BE2C (cell line): ENCODE data around the gene ROBO3.

Experiments
- DNase-seq: peaks from one replicate; pipeline ENCODE4 v3.0.0-alpha.2; 2020
- H3K27me3 ChIP-seq: fragments of 250-450 bp; sonication (Bioruptor Pico); 2 replicates; pipeline ENCODE4 v1.5.1; 2020; ENCODE audit warnings: mild to moderate bottlenecking
- H3K36me3 ChIP-seq: fragments of 250-450 bp; sonication (Bioruptor Pico); 2 replicates; pipeline ENCODE4 v1.5.1; 2020; ENCODE audit warnings: mild to moderate bottlenecking
- H3K4me1 ChIP-seq: fragments of 250-450 bp; sonication (Bioruptor Pico); 2 replicates; pipeline ENCODE4 v1.5.1; 2020
- H3K4me3 ChIP-seq: 2 replicates; pipeline ENCODE4 v1.5.1; 2011; ENCODE audit warnings: low read depth, low read length
- H3K9me3 ChIP-seq: fragments of 250-450 bp; sonication (Bioruptor Pico); 2 replicates; pipeline ENCODE4 v1.5.1; 2020
- TF ChIP-seq, protein P1 (sequence below): IDR thresholded peaks from 2 replicates; pipeline ENCODE4 v1.5.1; 2012; ENCODE audit warnings: mild to moderate bottlenecking, low read depth, low read length

The ROBO3 gene

GRCh38 chr11:124846070-124846673 lies 19.1 kb upstream of the ROBO3 start:
- TF ChIP-seq, protein P1, sequence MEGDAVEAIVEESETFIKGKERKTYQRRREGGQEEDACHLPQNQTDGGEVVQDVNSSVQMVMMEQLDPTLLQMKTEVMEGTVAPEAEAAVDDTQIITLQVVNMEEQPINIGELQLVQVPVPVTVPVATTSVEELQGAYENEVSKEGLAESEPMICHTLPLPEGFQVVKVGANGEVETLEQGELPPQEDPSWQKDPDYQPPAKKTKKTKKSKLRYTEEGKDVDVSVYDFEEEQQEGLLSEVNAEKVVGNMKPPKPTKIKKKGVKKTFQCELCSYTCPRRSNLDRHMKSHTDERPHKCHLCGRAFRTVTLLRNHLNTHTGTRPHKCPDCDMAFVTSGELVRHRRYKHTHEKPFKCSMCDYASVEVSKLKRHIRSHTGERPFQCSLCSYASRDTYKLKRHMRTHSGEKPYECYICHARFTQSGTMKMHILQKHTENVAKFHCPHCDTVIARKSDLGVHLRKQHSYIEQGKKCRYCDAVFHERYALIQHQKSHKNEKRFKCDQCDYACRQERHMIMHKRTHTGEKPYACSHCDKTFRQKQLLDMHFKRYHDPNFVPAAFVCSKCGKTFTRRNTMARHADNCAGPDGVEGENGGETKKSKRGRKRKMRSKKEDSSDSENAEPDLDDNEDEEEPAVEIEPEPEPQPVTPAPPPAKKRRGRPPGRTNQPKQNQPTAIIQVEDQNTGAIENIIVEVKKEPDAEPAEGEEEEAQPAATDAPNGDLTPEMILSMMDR, result no peak

DNA sequence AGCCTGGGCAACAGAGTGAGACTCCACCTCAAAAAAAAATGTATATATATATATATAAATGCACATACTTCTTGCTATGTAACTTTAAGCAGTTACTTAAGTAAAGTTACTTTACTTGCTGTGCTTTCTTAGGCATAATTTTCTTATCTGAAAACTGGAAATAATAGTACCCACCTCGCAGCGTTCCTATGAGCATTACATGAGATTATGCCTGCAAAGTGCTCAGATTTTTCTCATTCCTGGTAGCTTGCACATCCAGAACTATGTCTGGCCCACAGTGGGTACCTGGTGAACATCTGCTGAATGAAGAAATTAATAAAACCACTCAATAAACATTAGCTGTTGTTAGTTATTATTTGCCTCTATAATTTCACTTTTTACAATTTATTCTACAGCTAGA lies 6.1 kb upstream of the ROBO3 start:
- Histone ChIP-seq H3K9me3 (no peaks in the 10 kb centered on the region), H3K4me1 (no peaks in the 10 kb centered on the region), H3K36me3 (no peaks in the 10 kb centered on the region), H3K4me3 (no peak overlapping the region), H3K27me3 (peaks cover 26% of the 10 kb centered on the region)
- no peak for DNase-seq
- TF ChIP-seq, protein P1, result no peak

More at GRCh38 chr11:124846070-124846673, 19.1 kb upstream of the ROBO3 start:
- H3K36me3 ChIP-seq, result no peaks in the 10 kb centered on the region
- peaks cover 98% of the 10 kb centered on the region for H3K27me3 ChIP-seq
- no peak overlapping the region for H3K4me3 ChIP-seq
- no peaks in the 10 kb centered on the region for H3K9me3 ChIP-seq
- no peaks in the 10 kb centered on the region for H3K4me1 ChIP-seq
- DNase-seq, result no peak

DNA sequence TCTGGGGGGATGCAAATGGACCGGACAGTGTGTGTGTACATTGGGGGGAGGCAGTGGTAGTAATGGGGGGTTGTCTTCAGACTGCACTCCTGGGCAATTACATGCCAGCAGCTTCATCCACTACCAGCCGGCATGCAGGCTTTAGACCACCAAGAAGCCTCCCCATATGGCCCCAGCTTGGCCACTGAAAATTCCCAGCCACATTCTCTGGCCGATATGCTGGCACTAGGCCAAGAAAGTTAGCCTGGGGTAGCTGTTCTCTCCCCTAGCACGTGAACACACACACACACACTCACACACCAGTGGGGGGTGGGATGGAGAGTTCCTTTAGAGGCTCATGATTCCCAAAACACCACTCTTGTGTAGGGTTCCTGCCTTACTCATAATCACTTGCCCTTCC lies 3.6 kb upstream of the ROBO3 start:
- Histone ChIP-seq H3K27me3 (peaks cover 51% of the 10 kb centered on the region), H3K4me3 (no peak overlapping the region), H3K4me1 (no peaks in the 10 kb centered on the region), H3K9me3 (no peaks in the 10 kb centered on the region), H3K36me3 (no peaks in the 10 kb centered on the region)
- TF ChIP-seq, protein P1, result no peak
- no peak for DNase-seq

- TF ChIP-seq, protein P1, result no peak
- H3K4me3 ChIP-seq, result peak overlapping the region; percentile 15
- no peaks in the 10 kb centered on the region for H3K4me1 ChIP-seq
- H3K36me3 ChIP-seq, result no peaks in the 10 kb centered on the region
- H3K9me3 ChIP-seq, result no peaks in the 10 kb centered on the region
- DNase-seq, result no peak
- peaks cover 65% of the 10 kb centered on the region for H3K27me3 ChIP-seq
These were observed 2.0 kb upstream of the ROBO3 start for GRCh38 chr11:124863137-124863825.

GRCh38 chr11:124863826-124864165 lies 1.4 kb upstream of the ROBO3 start:
- no peak overlapping the region for H3K4me3 ChIP-seq
- H3K9me3 ChIP-seq, result no peaks in the 10 kb centered on the region
- H3K27me3 ChIP-seq, result peaks cover 70% of the 10 kb centered on the region
- H3K4me1 ChIP-seq, result no peaks in the 10 kb centered on the region
- TF ChIP-seq, protein P1, result no peak
- no peak for DNase-seq
- H3K36me3 ChIP-seq, result no peaks in the 10 kb centered on the region

GRCh38 chr11:124864176-124864891 lies 898 bp upstream of the ROBO3 start:
- no peak overlapping the region for H3K4me3 ChIP-seq
- no peaks in the 10 kb centered on the region for H3K4me1 ChIP-seq
- H3K36me3 ChIP-seq, result no peaks in the 10 kb centered on the region
- peaks cover 75% of the 10 kb centered on the region for H3K27me3 ChIP-seq
- TF ChIP-seq, protein P1, result no peak
- DNase-seq, result no peak
- no peaks in the 10 kb centered on the region for H3K9me3 ChIP-seq
